ENCODE measurements around the gene MIGA2.

Gene MIGA2

DNA sequence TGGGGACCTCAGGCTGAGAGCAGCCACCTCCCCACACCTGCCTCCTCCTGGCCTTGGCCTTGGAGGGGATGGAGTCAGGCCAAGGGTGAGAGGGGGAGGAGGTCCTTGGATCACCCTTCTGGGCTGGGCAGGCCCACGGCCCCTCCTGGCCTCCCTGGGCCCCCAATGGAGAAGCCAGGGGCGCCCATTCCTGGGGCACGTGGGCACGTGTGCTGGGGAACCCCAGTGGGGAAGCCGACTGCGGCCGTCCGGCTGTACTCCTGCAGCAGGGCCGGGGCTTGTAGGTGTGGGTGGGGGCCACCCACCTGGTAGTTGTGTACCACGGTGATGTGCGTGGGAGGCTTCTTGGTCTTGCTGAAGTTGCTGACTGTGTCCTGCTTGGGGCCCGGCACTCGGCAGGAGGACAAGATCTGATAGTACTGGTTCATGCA is 65.7 kb downstream of the MIGA2 start:
- Histone ChIP-seq H3K27me3 (ENCODE audit: insufficient read depth, poor library complexity, severe bottlenecking) (no peaks in the 10 kb centered on the region), H3K27ac (replicated peaks) (no peak overlapping the region), H3K4me3 (replicated peaks; ENCODE audit: insufficient read depth, low read length) (no peak overlapping the region)
- no peak for TF ChIP-seq SPI1 (IDR thresholded peaks at IDR 0.05; ENCODE audit: borderline replicate concordance, low read depth)
- TF ChIP-seq, protein P1, sequence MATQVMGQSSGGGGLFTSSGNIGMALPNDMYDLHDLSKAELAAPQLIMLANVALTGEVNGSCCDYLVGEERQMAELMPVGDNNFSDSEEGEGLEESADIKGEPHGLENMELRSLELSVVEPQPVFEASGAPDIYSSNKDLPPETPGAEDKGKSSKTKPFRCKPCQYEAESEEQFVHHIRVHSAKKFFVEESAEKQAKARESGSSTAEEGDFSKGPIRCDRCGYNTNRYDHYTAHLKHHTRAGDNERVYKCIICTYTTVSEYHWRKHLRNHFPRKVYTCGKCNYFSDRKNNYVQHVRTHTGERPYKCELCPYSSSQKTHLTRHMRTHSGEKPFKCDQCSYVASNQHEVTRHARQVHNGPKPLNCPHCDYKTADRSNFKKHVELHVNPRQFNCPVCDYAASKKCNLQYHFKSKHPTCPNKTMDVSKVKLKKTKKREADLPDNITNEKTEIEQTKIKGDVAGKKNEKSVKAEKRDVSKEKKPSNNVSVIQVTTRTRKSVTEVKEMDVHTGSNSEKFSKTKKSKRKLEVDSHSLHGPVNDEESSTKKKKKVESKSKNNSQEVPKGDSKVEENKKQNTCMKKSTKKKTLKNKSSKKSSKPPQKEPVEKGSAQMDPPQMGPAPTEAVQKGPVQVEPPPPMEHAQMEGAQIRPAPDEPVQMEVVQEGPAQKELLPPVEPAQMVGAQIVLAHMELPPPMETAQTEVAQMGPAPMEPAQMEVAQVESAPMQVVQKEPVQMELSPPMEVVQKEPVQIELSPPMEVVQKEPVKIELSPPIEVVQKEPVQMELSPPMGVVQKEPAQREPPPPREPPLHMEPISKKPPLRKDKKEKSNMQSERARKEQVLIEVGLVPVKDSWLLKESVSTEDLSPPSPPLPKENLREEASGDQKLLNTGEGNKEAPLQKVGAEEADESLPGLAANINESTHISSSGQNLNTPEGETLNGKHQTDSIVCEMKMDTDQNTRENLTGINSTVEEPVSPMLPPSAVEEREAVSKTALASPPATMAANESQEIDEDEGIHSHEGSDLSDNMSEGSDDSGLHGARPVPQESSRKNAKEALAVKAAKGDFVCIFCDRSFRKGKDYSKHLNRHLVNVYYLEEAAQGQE (IDR thresholded peaks at IDR 0.05; ENCODE audit: insufficient replicate concordance, low read depth), result no peak
- TF ChIP-seq POLR2AphosphoS5 (IDR thresholded peaks at IDR 0.05; ENCODE audit: low read depth), result no peak
- no peak for TF ChIP-seq GABPA (IDR thresholded peaks at IDR 0.05; ENCODE audit: low read depth)
- TF ChIP-seq, protein P2, sequence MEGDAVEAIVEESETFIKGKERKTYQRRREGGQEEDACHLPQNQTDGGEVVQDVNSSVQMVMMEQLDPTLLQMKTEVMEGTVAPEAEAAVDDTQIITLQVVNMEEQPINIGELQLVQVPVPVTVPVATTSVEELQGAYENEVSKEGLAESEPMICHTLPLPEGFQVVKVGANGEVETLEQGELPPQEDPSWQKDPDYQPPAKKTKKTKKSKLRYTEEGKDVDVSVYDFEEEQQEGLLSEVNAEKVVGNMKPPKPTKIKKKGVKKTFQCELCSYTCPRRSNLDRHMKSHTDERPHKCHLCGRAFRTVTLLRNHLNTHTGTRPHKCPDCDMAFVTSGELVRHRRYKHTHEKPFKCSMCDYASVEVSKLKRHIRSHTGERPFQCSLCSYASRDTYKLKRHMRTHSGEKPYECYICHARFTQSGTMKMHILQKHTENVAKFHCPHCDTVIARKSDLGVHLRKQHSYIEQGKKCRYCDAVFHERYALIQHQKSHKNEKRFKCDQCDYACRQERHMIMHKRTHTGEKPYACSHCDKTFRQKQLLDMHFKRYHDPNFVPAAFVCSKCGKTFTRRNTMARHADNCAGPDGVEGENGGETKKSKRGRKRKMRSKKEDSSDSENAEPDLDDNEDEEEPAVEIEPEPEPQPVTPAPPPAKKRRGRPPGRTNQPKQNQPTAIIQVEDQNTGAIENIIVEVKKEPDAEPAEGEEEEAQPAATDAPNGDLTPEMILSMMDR (IDR thresholded peaks at IDR 0.05; ENCODE audit: insufficient read depth, low read length), result no peak
- no peak for DNase-seq (ENCODE audit: low read depth in 1 of 2, low spot score in 1 of 2)

DNA sequence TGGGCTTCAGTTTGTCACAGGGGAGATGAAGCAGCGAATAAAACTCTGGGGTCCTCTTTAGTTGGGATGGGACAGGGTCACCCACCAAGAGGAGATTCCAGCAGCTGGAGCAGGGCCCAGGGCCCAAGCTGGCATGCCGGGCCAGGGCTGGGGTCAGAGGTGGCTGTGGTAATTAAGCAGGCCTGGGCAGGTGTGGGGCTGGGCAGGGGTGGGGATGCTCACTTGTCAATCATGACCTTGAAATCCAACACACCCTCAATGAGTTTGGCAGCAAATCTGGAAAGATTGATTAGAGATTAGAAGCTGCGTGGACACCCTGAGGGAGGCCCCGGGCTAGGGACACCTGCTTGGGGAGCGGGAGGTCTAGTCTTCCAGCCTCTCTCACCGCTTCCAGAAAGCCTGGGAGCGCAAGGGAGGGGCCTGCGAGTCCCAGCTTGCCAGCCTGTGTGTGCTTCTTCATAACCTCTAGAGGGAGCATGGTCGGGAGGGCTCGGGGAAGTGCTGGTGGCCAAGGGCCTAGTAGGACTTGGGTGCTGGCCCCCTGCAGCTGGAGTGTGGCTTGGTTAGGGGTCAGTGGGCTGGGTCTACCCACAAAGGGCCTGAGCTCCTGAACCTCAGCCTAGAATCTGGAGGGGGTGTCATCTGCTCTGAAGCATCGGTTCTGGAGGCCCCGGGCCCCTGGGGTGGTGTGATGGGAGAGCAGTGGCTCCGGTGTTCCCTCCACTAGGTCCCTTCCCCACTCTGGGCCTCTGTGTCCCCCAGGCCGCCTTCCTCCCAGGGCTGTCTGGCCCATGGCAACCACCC is 66.6 kb downstream of the MIGA2 start:
- H3K27ac ChIP-seq (replicated peaks), result no peak overlapping the region
- TF ChIP-seq, protein P2 (IDR thresholded peaks at IDR 0.05; ENCODE audit: insufficient read depth, low read length), result peak; percentile 20
- no peak for TF ChIP-seq POLR2AphosphoS5 (IDR thresholded peaks at IDR 0.05; ENCODE audit: low read depth)
- no peak overlapping the region for H3K4me3 ChIP-seq (replicated peaks; ENCODE audit: insufficient read depth, low read length)
- H3K27me3 ChIP-seq (ENCODE audit: insufficient read depth, poor library complexity, severe bottlenecking), result no peaks in the 10 kb centered on the region
- DNase-seq (ENCODE audit: low read depth in 1 of 2, low spot score in 1 of 2), result peak; percentile 15 to 63

DNA sequence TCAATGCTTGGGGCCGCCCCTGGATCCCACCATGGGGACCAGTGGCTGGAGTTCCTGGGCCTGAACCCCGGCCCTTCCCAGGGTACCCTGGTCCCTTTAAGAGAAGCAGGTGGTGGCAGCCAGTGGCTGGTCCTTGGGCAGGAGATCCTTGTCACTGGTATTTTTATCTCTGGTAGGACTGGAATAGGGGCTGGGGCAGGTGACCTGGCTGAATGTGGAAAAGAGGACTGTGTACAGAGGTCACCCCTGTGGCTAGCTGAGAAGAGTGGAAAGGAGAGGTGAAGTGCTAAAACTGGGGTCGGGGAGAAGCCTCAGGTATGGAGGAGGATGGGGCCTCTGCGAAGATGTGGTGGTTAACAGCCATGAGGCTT is 67.2 kb downstream of the MIGA2 start:
- Histone ChIP-seq H3K27ac (replicated peaks) (no peak overlapping the region), H3K27me3 (ENCODE audit: insufficient read depth, poor library complexity, severe bottlenecking) (no peaks in the 10 kb centered on the region), H3K4me3 (replicated peaks; ENCODE audit: insufficient read depth, low read length) (no peak overlapping the region)
- no peak for DNase-seq (ENCODE audit: low read depth in 1 of 2, low spot score in 1 of 2)
- TF ChIP-seq GABPA (IDR thresholded peaks at IDR 0.05; ENCODE audit: low read depth), result no peak
- no peak for TF ChIP-seq POLR2AphosphoS5 (IDR thresholded peaks at IDR 0.05; ENCODE audit: low read depth)
- no peak for TF ChIP-seq SPI1 (IDR thresholded peaks at IDR 0.05; ENCODE audit: borderline replicate concordance, low read depth)
- TF ChIP-seq, protein P1 (IDR thresholded peaks at IDR 0.05; ENCODE audit: insufficient replicate concordance, low read depth), result no peak
- TF ChIP-seq, protein P2 (IDR thresholded peaks at IDR 0.05; ENCODE audit: insufficient read depth, low read length), result no peak

DNA sequence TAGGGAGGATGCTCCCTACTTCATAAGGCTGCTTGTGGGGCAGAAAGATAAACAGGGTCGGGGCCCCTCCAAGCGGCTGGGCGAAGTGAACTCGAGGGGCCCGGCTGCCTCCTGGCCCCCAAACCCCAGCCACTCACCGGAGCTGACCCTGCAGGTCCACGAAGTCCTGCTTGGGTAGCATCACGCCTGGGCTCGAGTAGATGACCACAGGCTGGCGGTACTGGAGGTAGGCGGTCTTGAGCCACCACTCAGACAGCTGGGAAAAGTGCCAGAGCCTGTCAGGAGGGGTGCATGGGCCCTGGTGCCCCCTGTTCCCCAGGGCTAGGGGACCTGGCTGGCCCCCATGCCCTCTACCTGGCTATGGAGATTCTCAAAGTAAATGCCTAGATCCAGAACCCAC is 67.6 kb downstream of the MIGA2 start:
- Histone ChIP-seq H3K27me3 (ENCODE audit: insufficient read depth, poor library complexity, severe bottlenecking) (no peaks in the 10 kb centered on the region), H3K4me3 (replicated peaks; ENCODE audit: insufficient read depth, low read length) (no peak overlapping the region), H3K27ac (replicated peaks) (no peak overlapping the region)
- TF ChIP-seq SPI1 (IDR thresholded peaks at IDR 0.05; ENCODE audit: borderline replicate concordance, low read depth), result no peak
- no peak for TF ChIP-seq GABPA (IDR thresholded peaks at IDR 0.05; ENCODE audit: low read depth)
- TF ChIP-seq, protein P2 (IDR thresholded peaks at IDR 0.05; ENCODE audit: insufficient read depth, low read length), result no peak
- no peak for TF ChIP-seq POLR2AphosphoS5 (IDR thresholded peaks at IDR 0.05; ENCODE audit: low read depth)
- TF ChIP-seq, protein P1 (IDR thresholded peaks at IDR 0.05; ENCODE audit: insufficient replicate concordance, low read depth), result no peak
- DNase-seq (ENCODE audit: low read depth in 1 of 2, low spot score in 1 of 2), result no peak

All from HL-60 (cell line).